ENCODE measurements around the gene DMTF1.

DMTF1 gene

GRCh38 chr7:87199700-87200450 is 47.6 kb downstream of the DMTF1 start:
- Histone ChIP-seq H3K27ac (ENCODE audit: extremely low read depth, low read depth, low read length) (no peak overlapping the region), H3K9me3 (ENCODE audit: control insufficient read depth, insufficient read depth, low read depth, low read length) (no peaks in the 10 kb centered on the region), H3K36me3 (ENCODE audit: control insufficient read depth in 2 of 2, insufficient read depth in 1 of 2, low read length in 2 of 2) (peaks cover 34 to 71% of the 10 kb centered on the region in 2 experiments), H3K4me1 (ENCODE audit: control insufficient read depth, insufficient read depth, low read length) (no peaks in the 10 kb centered on the region), H3K4me3 (ENCODE audit: low read depth, low read length) (no peak overlapping the region)
- TF ChIP-seq SETDB1 (IDR thresholded peaks at IDR 0.05; ENCODE audit: insufficient read length, low read length) (no peak), KLF10 (tag by site-specific recombination; IDR thresholded peaks at IDR 0.05) (no peak), KLF8 (tag by site-specific recombination; IDR thresholded peaks at IDR 0.05) (no peak), ZBTB10 (tag by site-specific recombination; IDR thresholded peaks at IDR 0.05) (no peak), ZNF518A (tag by site-specific recombination; conservative IDR thresholded peaks at IDR 0.05; ENCODE audit: low read depth) (no peak), ZNF629 (tag by site-specific recombination; IDR thresholded peaks at IDR 0.05) (no peak)
- ChIA-PET CTCF (no interaction called here), POLR2A (no interaction called here)

- POLR2A ChIA-PET, result interaction anchor here (0.8 kb wide), 1 partner anchor 17 kb away, joined by 4 read pairs; the partner anchor contains the start of gene TMEM243
- H3K36me3 ChIP-seq (ENCODE audit: control insufficient read depth in 2 of 2, insufficient read depth in 1 of 2, low read length in 2 of 2), result peaks cover 11 to 52% of the 10 kb centered on the region in 2 experiments
- no peaks in the 10 kb centered on the region for H3K4me1 ChIP-seq (ENCODE audit: control insufficient read depth, insufficient read depth, low read length)
- TF ChIP-seq ZNF366 (tag by site-specific recombination; conservative IDR thresholded peaks at IDR 0.05), result no peak
- TF ChIP-seq ZBTB21 (tag by site-specific recombination; IDR thresholded peaks at IDR 0.05), result no peak
- TF ChIP-seq ZIC2 (tag by site-specific recombination; IDR thresholded peaks at IDR 0.05), result no peak
- no peak for TF ChIP-seq ZNF311 (tag by site-specific recombination; IDR thresholded peaks at IDR 0.05; ENCODE audit: borderline replicate concordance)
- no peak for TF ChIP-seq ZNF692 (tag by site-specific recombination; IDR thresholded peaks at IDR 0.05)
- CTCF ChIA-PET, result interaction anchor here (0.6 kb wide), 1 partner anchor 310 kb away, joined by 4 read pairs; no protein-coding TSS in a partner anchor
- no peak overlapping the region for H3K27ac ChIP-seq (ENCODE audit: extremely low read depth, low read depth, low read length)
- no peaks in the 10 kb centered on the region for H3K9me3 ChIP-seq (ENCODE audit: control insufficient read depth, insufficient read depth, low read depth, low read length)
- no peak overlapping the region for H3K4me3 ChIP-seq (ENCODE audit: low read depth, low read length)
Measured at GRCh38 chr7:87202208-87202607, 50.0 kb downstream of the DMTF1 start.

All from HEK293 (cell line).